ENCODE results near the gene ZNF132. TPM values are rescaled to one million over a fixed set of nuclear protein-coding genes. Genes with fewer than 3 reads are reported as not detected.

The ZNF132 gene
- total RNA-seq, 6 experiments from 2014 or later, result 0.75 to 2.8 (median 1.0) TPM

DNA sequence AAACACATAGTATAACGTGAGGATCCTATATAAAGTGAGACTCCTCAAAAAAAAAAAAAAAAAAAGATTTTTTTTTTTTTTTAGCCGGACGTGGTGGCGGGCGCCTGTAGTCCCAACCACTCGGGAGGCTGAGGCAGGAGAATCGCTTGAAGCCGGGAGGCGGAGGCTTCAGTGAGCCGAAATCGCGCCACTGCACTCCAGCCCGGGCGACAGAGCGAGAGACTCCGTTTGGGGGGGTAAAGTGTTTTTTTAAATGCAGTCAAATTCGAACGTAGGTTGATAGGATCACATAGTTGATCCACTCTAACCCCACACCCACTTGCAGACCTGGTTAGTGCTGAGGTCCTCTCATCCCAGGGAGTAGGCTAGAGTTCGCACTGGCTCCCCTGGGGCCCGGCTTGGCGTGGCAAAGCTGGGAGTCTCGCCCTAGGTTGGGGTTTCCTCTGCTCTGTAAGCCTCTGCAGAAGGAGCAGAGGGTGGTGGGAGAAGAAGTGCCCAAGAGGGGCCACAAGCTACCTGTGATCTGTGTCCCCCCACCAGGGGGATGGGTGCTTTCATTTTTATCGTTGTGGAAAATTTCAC is 38.0 kb downstream of the ZNF132 start:
- H3K27ac ChIP-seq, result no peak overlapping the region
- DNase-seq, result no peak
- no peak for ATAC-seq
- TF ChIP-seq, protein P1, sequence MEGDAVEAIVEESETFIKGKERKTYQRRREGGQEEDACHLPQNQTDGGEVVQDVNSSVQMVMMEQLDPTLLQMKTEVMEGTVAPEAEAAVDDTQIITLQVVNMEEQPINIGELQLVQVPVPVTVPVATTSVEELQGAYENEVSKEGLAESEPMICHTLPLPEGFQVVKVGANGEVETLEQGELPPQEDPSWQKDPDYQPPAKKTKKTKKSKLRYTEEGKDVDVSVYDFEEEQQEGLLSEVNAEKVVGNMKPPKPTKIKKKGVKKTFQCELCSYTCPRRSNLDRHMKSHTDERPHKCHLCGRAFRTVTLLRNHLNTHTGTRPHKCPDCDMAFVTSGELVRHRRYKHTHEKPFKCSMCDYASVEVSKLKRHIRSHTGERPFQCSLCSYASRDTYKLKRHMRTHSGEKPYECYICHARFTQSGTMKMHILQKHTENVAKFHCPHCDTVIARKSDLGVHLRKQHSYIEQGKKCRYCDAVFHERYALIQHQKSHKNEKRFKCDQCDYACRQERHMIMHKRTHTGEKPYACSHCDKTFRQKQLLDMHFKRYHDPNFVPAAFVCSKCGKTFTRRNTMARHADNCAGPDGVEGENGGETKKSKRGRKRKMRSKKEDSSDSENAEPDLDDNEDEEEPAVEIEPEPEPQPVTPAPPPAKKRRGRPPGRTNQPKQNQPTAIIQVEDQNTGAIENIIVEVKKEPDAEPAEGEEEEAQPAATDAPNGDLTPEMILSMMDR (IDR thresholded peaks at IDR 0.05), result peak in 1 of 4 donors; percentile 2
- TF ChIP-seq POLR2A (IDR thresholded peaks at IDR 0.05), result no peak
- peak overlapping the region; percentile 31 to 61 (median 56) for H3K4me3 ChIP-seq
- H3K4me1 ChIP-seq, result peaks cover 0 to 10% (median 5%) of the 10 kb centered on the region in 4 donors
- intact Hi-C loops (cut with DNase I), result no loop called here
- H3K9me3 ChIP-seq, result no peaks in the 10 kb centered on the region
- 22% methylated on average over 5 of the region's 23 CpGs for WGBS (ENCODE audit: insufficient coverage, low coverage, low lambda C conversion rate, missing lambda C conversion rate)
- no peaks in the 10 kb centered on the region for H3K27me3 ChIP-seq
- no peaks in the 10 kb centered on the region for H3K36me3 ChIP-seq

DNA sequence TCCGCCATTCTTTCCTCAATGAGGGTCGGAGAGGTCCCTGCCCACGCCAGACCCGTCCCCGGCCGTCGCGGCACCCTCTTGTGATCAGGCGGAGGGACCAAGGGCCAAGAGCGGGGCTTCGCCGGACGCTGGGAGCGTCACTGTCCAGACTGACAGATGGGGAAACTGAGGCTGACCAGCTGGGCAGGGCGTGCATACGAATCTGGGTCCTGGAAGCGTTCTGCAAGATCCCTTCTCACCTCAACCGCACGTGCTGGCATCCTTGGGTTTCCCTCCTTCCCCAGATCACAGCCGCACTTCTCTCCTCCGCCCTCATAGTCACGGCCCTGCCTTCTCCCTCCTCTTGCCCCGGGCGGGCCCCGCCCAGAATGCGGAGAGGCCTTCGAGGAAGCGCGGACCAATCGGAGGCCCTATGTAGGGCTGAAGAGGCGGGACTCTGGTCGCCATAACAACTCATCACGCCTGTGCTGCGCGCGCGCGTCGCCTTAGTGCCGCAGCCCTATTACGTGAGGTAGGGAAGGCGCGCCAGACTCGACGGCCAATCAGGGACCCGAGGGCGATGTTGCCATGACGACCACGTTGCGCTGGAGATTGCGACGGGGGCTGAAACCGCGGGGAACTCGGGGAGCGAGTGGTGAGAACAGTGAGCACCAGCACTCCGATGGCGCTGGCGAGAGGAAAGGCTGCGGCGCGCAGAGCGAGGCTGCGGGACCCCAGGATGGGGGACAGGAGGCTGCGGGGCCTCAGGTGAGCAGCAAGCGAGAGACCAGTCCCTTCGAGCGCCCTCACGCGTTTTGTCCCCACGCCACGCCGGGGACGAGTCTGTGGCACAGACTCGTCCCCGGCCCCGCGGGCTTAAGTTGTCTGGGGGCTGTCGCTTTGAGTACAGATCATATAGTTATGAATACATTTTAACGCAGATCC is 38.8 kb downstream of the ZNF132 start:
- peak overlapping the region; percentile 46 to 61 (median 56) for H3K4me3 ChIP-seq
- peaks cover 0 to 10% (median 5%) of the 10 kb centered on the region in 4 donors for H3K4me1 ChIP-seq
- H3K27ac ChIP-seq, result no peak overlapping the region
- intact Hi-C loops (cut with DNase I), result no loop called here
- DNase-seq (peak; percentile 99 to 100 (median 100)), ATAC-seq (peak; percentile 97 to 99 (median 98))
- peak; percentile 52 for TF ChIP-seq POLR2A (IDR thresholded peaks at IDR 0.05)
- TF ChIP-seq, protein P1 (IDR thresholded peaks at IDR 0.05), result peak in 2 of 4 donors; percentile 14 to 18
- 8% methylated on average over 25 of the region's 80 CpGs for WGBS (ENCODE audit: insufficient coverage, low coverage, low lambda C conversion rate, missing lambda C conversion rate)
- no peaks in the 10 kb centered on the region for H3K36me3 ChIP-seq
- H3K27me3 ChIP-seq, result no peaks in the 10 kb centered on the region
- no peaks in the 10 kb centered on the region for H3K9me3 ChIP-seq

DNA sequence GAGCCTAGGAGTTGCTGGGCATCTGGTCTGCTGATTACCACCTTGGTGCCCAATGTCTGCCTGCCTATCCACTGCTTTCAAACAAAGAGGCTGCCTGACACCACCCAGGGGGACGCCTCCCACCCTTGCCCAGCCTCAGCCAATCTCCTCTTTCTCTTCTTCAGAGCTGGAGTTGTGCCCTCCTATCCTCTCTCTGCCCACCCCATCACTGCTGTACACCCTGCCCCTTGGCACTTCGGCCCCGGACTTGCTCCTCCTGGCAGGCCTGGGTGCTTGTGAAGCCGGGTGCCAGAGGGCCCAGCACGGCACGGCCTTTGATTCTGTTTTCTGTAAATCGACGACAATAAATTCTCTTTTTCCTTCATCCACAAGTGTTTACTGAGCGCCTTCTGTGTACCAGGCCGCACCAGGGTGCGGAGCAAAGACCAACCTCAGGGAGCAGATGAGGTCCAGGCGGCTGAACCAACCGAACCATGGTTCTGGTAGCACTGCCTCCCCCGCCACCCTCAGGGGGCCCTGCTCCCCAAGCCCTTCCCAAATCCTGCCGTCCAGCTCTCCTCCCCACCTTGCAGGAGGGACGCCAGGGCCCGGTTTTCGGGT is 39.5 kb downstream of the ZNF132 start:
- peak overlapping the region; percentile 46 to 56 (median 49) for H3K4me3 ChIP-seq
- intact Hi-C loops (cut with DNase I), result no loop called here
- no peaks in the 10 kb centered on the region for H3K36me3 ChIP-seq
- TF ChIP-seq POLR2A (IDR thresholded peaks at IDR 0.05), result no peak
- TF ChIP-seq, protein P1 (IDR thresholded peaks at IDR 0.05), result no peak
- no peaks in the 10 kb centered on the region for H3K27me3 ChIP-seq
- WGBS (ENCODE audit: insufficient coverage, low coverage, low lambda C conversion rate, missing lambda C conversion rate), result 44% methylated on average over 14 of the region's 18 CpGs
- H3K9me3 ChIP-seq, result no peaks in the 10 kb centered on the region
- no peak for DNase-seq
- ATAC-seq, result no peak
- no peak overlapping the region for H3K27ac ChIP-seq
- peaks cover 0 to 10% (median 5%) of the 10 kb centered on the region in 4 donors for H3K4me1 ChIP-seq

DNA sequence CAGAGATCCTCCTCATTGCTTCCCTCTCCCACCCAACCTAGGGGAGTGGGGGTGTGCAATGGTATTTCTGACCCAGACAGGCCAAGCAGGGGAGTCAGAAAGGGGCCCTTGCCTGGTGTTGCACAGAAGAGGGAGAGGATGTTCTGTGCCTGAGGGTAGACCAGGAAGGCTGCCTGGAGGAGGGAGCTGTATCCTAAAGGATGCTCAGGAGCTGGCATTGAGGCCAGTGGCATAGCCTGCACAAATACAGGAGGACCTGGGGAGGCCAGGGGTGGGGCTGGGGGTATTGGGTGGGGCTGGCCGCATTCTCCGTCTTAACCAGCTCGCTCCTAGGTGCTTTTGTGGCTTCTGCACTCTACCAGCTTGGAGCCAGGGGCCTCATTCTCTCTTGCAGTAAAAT is 40.0 kb downstream of the ZNF132 start:
- no CpG with 5 or more reads among the region's 3 CpGs for WGBS (ENCODE audit: insufficient coverage, low coverage, low lambda C conversion rate, missing lambda C conversion rate)

More for the DNA sequence above, 40.0 kb downstream of the ZNF132 start:
- intact Hi-C loops (cut with DNase I), result no loop called here
- TF ChIP-seq, protein P1 (IDR thresholded peaks at IDR 0.05), result no peak
- TF ChIP-seq POLR2A (IDR thresholded peaks at IDR 0.05), result no peak
- Histone ChIP-seq H3K27ac (no peak overlapping the region), H3K9me3 (no peaks in the 10 kb centered on the region), H3K36me3 (peaks cover 0 to 2% (median under 1%) of the 10 kb centered on the region in 4 donors), H3K4me1 (peaks cover 0 to 10% (median 5%) of the 10 kb centered on the region in 4 donors), H3K27me3 (no peaks in the 10 kb centered on the region), H3K4me3 (no peak overlapping the region)
- no peak for ATAC-seq
- no peak for DNase-seq

Measured in right lobe of liver (tissue), 6 donors.